Coronary artery (tissue), 2 donors: ENCODE data around the gene ZNF322.
A peak's percentile ranks its signal among the peaks of the same experiment; 100 is the strongest.

Experiments
- DNase-seq: peaks from one replicate; pipeline ENCODE4 v3.0.0-alpha.2; 2017; ENCODE audit warnings: low spot score
- H3K27ac ChIP-seq, 2 donors: fragments of 200-600 bp; sonication (generic); one replicate each; pipeline ENCODE4 v1.5.1; 2016 to 2019
- H3K4me3 ChIP-seq: fragments of 200-600 bp; sonication (generic); 2 replicates; pipeline ENCODE4 v1.5.1; 2016; ENCODE audit warnings: mild to moderate bottlenecking, moderate library complexity
- TF ChIP-seq, protein P1 (sequence below): fragments of 200-600 bp; sonication (generic); IDR thresholded peaks from one replicate; pipeline ENCODE4 v1.5.1; 2019; ENCODE audit warnings: antibody characterized with exemption

ZNF322 gene

DNA sequence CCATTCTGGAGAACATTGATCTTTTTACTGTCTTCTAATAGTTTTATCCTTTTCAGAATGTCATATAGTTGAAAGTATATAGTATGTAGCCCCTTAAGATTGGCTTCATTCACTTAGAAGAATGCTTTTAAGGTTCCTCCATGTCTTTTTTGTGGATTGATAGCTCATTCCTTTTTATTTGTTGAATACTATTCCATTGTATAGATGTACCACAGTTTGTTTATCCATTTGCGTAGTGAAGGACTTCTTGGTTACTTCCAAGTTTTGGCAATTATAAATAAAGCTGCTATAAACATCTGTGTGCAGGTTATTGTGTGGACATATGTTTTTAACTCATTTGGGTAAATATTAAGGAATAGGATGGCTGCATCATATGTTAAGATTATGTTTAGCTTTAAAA is 35.0 kb downstream of the ZNF322 start:
- TF ChIP-seq, protein P1, sequence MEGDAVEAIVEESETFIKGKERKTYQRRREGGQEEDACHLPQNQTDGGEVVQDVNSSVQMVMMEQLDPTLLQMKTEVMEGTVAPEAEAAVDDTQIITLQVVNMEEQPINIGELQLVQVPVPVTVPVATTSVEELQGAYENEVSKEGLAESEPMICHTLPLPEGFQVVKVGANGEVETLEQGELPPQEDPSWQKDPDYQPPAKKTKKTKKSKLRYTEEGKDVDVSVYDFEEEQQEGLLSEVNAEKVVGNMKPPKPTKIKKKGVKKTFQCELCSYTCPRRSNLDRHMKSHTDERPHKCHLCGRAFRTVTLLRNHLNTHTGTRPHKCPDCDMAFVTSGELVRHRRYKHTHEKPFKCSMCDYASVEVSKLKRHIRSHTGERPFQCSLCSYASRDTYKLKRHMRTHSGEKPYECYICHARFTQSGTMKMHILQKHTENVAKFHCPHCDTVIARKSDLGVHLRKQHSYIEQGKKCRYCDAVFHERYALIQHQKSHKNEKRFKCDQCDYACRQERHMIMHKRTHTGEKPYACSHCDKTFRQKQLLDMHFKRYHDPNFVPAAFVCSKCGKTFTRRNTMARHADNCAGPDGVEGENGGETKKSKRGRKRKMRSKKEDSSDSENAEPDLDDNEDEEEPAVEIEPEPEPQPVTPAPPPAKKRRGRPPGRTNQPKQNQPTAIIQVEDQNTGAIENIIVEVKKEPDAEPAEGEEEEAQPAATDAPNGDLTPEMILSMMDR: no peak
- Histone ChIP-seq H3K4me3 (no peak overlapping the region), H3K27ac (no peak overlapping the region)
- no peak for DNase-seq

DNA sequence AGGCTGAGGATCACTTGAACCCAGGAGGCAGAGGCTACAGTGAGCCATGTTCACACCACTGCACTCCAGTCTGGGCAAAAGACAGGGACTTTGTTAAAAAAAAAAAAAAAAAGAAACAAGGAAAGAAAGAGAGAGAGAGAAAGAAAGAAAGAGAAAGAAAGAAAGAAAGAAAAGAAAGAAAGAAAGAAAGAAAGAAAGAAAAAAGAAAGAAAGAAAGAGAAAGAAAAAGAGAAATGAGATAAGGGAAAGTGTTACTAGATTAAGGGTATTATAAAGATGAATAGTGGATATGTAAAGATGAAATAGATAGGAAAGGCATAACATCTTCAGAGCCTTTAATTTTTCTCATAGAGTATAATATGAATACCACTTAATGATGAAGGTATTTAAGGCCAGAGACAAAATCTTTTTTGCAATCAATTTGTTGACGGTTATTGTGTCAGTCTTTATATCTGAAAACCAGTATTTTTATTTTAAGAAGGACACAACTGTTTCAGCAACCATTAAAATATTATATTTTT is 36.1 kb downstream of the ZNF322 start:
- DNase-seq: no peak
- TF ChIP-seq, protein P1: no peak
- Histone ChIP-seq H3K27ac (no peak overlapping the region), H3K4me3 (no peak overlapping the region)

DNA sequence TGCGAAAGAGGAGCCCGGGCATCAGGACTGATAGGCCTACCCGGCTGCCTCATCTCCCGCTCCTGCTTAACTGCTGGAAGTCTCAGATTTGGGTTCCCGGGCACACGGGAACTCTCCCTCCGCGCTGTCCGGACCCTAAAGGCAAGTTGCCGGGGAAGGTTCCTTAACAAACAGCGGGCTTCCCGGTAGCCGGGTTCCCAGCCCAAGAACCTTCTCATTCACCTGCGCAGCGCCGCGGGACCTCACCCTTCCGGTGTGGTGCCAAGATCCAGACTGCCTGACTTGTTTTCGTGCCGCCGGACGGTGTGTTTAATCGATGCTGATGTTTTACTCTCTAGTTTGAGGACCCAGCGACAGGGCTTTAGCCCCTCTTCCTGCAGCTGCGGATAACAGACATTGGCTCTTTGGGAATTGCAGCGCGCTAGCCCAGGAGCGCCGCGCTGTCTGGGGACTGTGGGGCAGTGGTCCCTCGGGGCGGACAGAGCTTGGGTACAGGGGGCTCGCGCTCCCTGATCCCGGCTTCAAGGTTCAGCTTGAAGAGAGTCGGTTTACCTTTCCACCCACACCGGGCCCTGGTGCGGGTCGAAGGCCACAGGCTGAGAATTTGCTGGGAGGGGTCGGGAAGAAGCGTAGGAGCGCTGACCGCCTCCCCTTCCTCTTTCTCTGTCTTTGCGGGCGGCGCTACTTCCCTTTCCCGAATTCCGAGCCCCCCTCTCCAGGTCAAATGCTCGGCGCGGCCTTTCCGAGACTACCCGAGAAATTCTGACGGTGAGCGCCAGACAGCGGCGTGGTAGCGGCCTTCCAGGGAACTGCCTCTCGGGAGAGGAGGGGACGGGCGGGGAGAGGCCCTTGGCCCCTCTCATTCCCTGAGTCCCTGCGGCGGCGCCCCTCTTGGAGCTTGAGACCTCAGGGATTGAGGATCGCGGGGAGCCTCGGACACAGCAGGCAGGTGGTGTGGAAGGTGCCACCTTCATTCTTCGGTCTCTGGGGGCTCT is 45.6 kb downstream of the ZNF322 start:
- H3K4me3 ChIP-seq: peak overlapping the region; percentile 66

DNA sequence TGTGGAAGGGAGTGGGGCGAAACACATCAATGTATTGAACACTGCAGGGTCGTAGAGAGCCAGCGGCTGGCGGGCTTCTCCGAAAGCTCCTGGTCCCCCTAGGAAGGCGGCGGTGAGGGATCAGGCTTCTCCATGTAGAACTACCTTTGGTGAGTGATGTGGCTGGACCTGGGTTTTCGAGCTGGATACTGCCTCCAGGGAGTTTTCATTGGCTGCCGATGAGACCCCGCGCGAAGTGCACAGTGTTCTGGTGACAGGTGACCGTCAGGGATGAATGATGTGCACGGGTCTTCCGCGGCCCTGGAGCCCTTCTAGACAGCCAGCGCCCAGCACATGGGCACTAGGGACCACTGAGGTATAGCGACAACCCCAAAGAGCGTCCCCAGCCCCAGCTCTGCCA is 46.3 kb downstream of the ZNF322 start:
- peak overlapping the region; percentile 66 for H3K4me3 ChIP-seq
- H3K27ac ChIP-seq: no peak overlapping the region
- no peak for DNase-seq
- TF ChIP-seq, protein P1: no peak

More for the DNA sequence above, 45.6 kb downstream of the ZNF322 start:
- no peak overlapping the region for H3K27ac ChIP-seq
- TF ChIP-seq, protein P1: no peak
- DNase-seq: no peak

DNA sequence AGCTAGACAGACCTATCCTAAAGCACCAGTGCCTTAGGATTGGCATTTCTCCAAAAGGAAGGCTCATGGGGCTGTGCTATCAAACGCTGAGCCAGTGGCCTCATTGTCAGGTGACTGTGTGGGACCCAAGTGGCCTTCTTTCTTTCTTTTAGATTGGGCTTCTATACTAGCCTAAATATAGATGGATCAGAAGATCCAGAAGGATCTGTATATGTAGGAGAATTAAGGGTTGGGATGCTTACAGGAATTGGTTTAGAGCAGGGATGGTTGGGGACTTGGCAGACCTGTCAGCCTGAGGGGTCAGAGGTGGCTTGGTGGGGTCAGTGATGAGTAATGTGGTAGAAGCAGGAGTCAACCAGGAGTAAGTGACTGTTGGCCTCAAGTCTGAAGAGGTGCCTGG is 47.9 kb downstream of the ZNF322 start:
- no peak overlapping the region for H3K4me3 ChIP-seq
- no peak overlapping the region for H3K27ac ChIP-seq
- TF ChIP-seq, protein P1: no peak
- DNase-seq: no peak

DNA sequence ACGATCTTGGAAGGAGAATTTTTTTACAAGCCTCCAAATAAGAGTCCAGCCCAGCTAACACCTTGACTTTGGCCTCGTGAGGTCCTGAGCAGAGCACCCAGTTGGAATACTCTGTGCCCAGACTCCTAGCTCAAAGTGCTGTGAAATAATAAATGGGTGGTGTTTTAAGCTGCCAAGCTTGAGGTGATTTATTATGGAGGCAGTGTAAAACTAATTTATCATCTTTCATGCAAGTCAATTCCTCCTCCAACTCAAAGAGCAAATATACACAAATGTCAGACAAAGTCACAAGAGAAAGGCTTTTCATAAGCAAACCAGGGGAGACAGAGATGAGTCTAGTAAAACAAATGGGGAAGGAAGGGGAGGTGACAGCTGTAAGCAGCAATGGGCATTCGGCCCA is 50.1 kb downstream of the ZNF322 start:
- TF ChIP-seq, protein P1: no peak
- Histone ChIP-seq H3K4me3 (no peak overlapping the region), H3K27ac (no peak overlapping the region)
- DNase-seq: no peak
